Measurements from ENCODE around the gene CDX1.

The CDX1 gene

DNA sequence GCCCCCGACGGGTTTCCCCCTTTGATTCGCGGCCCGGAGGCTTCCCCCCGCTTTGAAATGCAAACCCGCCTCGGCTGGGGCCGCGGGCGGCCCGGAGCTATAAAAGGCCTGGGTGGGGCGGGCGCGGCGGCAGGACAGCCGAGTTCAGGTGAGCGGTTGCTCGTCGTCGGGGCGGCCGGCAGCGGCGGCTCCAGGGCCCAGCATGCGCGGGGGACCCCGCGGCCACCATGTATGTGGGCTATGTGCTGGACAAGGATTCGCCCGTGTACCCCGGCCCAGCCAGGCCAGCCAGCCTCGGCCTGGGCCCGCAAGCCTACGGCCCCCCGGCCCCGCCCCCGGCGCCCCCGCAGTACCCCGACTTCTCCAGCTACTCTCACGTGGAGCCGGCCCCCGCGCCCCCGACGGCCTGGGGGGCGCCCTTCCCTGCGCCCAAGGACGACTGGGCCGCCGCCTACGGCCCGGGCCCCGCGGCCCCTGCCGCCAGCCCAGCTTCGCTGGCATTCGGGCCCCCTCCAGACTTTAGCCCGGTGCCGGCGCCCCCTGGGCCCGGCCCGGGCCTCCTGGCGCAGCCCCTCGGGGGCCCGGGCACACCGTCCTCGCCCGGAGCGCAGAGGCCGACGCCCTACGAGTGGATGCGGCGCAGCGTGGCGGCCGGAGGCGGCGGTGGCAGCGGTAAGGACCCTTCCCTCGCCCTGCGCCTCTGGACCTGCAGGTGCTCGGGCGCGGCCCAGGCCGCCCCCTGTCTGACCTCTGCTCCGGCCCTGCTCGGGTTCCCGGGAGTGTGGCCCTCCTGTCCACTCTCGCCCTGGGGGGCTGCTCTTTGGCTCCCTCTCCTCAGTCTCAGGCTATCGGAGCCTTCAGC, at the start of gene CDX1:
Gene CDX1 (plus strand): TSS at position 129 of the 862 bp plus-strand sequence. CDS start 99 bp downstream, at position 228.
- H3K27me3 ChIP-seq (ENCODE audit: control insufficient read depth in 2 of 2, insufficient read depth in 2 of 2, low read length in 2 of 2) = peaks cover 0 to 2% of the 10 kb centered on the region in 2 donors
- no peaks in the 10 kb centered on the region for H3K9me3 ChIP-seq (ENCODE audit: control insufficient read depth in 2 of 2, low read length in 2 of 2)
- H3K27ac ChIP-seq (ENCODE audit: low read depth in 2 of 2, low read length in 2 of 2) = peak within 1 kb of the TSS; percentile 95 to 97
- H3K36me3 ChIP-seq (ENCODE audit: control insufficient read depth in 2 of 2, insufficient read depth in 2 of 2, low read length in 2 of 2) = peaks cover 11 to 19% of the 10 kb centered on the region in 2 donors
- peaks cover 43 to 64% of the 10 kb centered on the region in 2 donors for H3K4me1 ChIP-seq (ENCODE audit: control insufficient read depth in 2 of 2, insufficient read depth in 2 of 2, low read length in 2 of 2)
- peak within 1 kb of the TSS; percentile 75 to 91 for H3K4me3 ChIP-seq (ENCODE audit: low read length in 2 of 2)
- peak within 1 kb of the TSS; percentile 93 to 96 for H3K9ac ChIP-seq (ENCODE audit: low read depth in 1 of 2, low read length in 2 of 2)

DNA sequence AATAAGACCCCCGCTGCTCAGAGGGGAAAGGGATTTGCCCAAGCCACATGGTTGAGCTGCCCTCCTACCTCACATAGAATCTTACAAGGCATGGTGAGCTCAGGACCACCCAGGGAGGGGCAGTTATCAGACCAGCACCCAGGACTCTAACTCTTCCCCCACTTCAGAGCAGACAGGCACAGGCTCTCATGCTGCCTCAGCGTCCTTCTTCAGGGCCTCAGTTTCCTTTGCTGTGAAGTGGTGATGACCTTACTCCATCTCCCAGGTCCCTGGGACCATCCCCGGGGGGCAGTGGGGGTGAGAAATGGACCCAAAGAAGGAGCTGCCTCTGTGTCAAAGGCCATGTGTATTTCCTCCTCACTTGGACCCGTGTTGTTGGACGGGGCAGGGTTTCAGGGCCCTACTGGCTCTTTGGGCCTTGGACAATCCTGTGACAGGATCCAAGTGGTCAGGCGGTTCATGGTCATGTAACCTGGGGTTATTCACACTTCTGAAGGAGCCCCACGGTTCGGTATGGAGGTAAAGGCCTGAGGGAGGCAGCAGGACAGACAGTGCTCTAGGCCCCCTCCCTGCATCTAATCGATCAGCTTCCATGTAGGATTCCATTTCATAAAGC, 48.5 kb upstream of the CDX1 start:
- Histone ChIP-seq H3K4me3 (ENCODE audit: low read length in 2 of 2) (no peak overlapping the region), H3K4me1 (ENCODE audit: control insufficient read depth in 2 of 2, insufficient read depth in 2 of 2, low read length in 2 of 2) (peaks cover 12 to 13% of the 10 kb centered on the region in 2 donors), H3K36me3 (ENCODE audit: control insufficient read depth in 2 of 2, insufficient read depth in 2 of 2, low read length in 2 of 2) (peaks cover 0 to 10% of the 10 kb centered on the region in 2 donors), H3K27me3 (ENCODE audit: control insufficient read depth in 2 of 2, insufficient read depth in 2 of 2, low read length in 2 of 2) (no peaks in the 10 kb centered on the region), H3K9me3 (ENCODE audit: control insufficient read depth in 2 of 2, low read length in 2 of 2) (no peaks in the 10 kb centered on the region), H3K9ac (ENCODE audit: low read depth in 1 of 2, low read length in 2 of 2) (no peak overlapping the region), H3K27ac (ENCODE audit: low read depth in 2 of 2, low read length in 2 of 2) (no peak overlapping the region)

DNA sequence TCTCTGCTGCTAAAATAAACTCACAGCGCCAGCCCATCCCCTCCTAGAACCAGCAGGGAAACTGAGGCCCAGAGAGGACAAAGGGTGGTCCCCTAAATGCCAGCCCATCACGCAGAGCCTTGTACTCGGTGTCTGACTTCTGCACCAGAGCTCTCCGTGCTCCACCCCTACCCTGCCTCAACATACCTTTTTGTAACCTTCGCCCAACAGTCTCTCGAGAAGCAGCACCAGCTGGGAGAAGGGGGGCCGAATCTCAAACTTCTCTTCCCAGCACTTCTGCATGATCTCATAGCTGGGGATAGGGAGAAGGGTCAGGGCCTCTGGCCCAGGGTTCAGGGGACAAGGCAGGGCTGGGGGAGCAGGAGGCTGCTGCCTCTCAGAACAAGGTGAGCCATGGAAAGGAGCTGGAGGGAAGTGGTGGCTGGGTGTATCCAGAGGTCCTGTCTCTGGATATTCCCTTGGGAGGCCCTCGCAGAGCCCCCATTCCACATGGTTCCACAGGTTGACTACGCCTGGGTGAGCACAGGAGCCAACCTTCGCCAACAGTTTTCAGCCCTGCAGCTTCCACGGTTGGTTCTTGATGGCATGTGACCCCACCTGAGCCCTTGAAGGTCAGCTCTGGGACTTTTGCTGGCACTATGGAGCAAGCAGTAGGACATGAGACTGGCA, 47.9 kb upstream of the CDX1 start:
- H3K4me3 ChIP-seq (ENCODE audit: low read length in 2 of 2) = no peak overlapping the region
- H3K27ac ChIP-seq (ENCODE audit: low read depth in 2 of 2, low read length in 2 of 2) = no peak overlapping the region
- peaks cover 0 to 11% of the 10 kb centered on the region in 2 donors for H3K36me3 ChIP-seq (ENCODE audit: control insufficient read depth in 2 of 2, insufficient read depth in 2 of 2, low read length in 2 of 2)
- no peak overlapping the region for H3K9ac ChIP-seq (ENCODE audit: low read depth in 1 of 2, low read length in 2 of 2)
- peaks cover 11 to 12% of the 10 kb centered on the region in 2 donors for H3K4me1 ChIP-seq (ENCODE audit: control insufficient read depth in 2 of 2, insufficient read depth in 2 of 2, low read length in 2 of 2)
- no peaks in the 10 kb centered on the region for H3K27me3 ChIP-seq (ENCODE audit: control insufficient read depth in 2 of 2, insufficient read depth in 2 of 2, low read length in 2 of 2)
- H3K9me3 ChIP-seq (ENCODE audit: control insufficient read depth in 2 of 2, low read length in 2 of 2) = no peaks in the 10 kb centered on the region

DNA sequence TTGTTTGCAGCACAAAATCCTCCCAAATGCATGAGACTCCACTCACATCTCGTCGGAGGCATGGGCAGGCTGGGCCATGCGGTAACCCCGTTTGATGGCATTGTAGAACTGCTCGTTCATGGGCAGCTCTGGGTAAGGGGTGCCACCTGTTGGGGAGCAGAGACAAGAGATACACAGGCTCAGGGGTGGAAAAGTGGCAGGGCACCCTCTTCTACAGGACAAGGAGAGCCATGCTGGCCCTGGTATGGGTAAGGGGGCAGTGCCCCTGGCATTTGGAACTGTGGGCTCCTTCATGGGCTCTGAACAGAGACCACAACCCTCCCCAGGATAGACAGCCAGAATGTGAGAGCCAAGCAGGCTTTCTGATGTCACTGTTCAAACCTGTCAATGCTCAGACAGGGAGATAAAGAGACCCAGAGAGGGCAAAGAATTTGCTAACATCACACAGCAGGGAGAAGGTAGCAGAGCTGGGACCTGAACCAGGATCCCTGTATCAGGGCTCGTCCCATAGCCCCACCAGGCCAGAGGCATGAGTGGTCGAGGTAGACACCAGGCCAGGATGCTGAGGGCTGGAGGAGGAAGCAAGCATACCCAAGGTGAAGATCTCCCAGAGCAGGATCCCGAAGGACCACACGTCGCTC, 47.0 kb upstream of the CDX1 start:
- Histone ChIP-seq H3K27me3 (ENCODE audit: control insufficient read depth in 2 of 2, insufficient read depth in 2 of 2, low read length in 2 of 2) (no peaks in the 10 kb centered on the region), H3K9me3 (ENCODE audit: control insufficient read depth in 2 of 2, low read length in 2 of 2) (no peaks in the 10 kb centered on the region), H3K36me3 (ENCODE audit: control insufficient read depth in 2 of 2, insufficient read depth in 2 of 2, low read length in 2 of 2) (peaks cover 0 to 11% of the 10 kb centered on the region in 2 donors), H3K4me3 (ENCODE audit: low read length in 2 of 2) (no peak overlapping the region), H3K9ac (ENCODE audit: low read depth in 1 of 2, low read length in 2 of 2) (no peak overlapping the region), H3K27ac (ENCODE audit: low read depth in 2 of 2, low read length in 2 of 2) (no peak overlapping the region), H3K4me1 (ENCODE audit: control insufficient read depth in 2 of 2, insufficient read depth in 2 of 2, low read length in 2 of 2) (peaks cover 11 to 12% of the 10 kb centered on the region in 2 donors)

DNA sequence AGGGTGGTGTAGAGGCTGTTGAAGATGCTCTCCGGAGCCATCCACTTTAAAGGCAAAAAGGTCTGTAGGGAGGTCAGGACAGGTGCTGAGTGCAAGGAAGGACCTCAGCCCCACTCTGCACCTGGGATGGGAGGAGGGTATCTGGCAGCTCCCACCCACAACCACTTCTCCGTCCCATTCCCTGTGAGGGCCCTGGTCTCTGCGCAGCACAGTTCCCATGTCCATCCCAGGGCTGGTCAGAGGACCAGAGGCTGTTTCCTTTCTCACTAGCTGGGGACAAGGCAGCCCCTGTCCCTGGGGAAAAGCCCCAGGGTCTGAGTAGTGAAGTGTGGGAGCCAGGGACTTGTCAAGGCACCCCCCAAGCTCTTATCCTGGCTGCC, 46.5 kb upstream of the CDX1 start:
- Histone ChIP-seq H3K9ac (ENCODE audit: low read depth in 1 of 2, low read length in 2 of 2) (no peak overlapping the region), H3K27me3 (ENCODE audit: control insufficient read depth in 2 of 2, insufficient read depth in 2 of 2, low read length in 2 of 2) (no peaks in the 10 kb centered on the region), H3K27ac (ENCODE audit: low read depth in 2 of 2, low read length in 2 of 2) (no peak overlapping the region), H3K9me3 (ENCODE audit: control insufficient read depth in 2 of 2, low read length in 2 of 2) (no peaks in the 10 kb centered on the region), H3K36me3 (ENCODE audit: control insufficient read depth in 2 of 2, insufficient read depth in 2 of 2, low read length in 2 of 2) (peaks cover 0 to 11% of the 10 kb centered on the region in 2 donors), H3K4me3 (ENCODE audit: low read length in 2 of 2) (no peak overlapping the region), H3K4me1 (ENCODE audit: control insufficient read depth in 2 of 2, insufficient read depth in 2 of 2, low read length in 2 of 2) (peaks cover 11 to 12% of the 10 kb centered on the region in 2 donors)

DNA sequence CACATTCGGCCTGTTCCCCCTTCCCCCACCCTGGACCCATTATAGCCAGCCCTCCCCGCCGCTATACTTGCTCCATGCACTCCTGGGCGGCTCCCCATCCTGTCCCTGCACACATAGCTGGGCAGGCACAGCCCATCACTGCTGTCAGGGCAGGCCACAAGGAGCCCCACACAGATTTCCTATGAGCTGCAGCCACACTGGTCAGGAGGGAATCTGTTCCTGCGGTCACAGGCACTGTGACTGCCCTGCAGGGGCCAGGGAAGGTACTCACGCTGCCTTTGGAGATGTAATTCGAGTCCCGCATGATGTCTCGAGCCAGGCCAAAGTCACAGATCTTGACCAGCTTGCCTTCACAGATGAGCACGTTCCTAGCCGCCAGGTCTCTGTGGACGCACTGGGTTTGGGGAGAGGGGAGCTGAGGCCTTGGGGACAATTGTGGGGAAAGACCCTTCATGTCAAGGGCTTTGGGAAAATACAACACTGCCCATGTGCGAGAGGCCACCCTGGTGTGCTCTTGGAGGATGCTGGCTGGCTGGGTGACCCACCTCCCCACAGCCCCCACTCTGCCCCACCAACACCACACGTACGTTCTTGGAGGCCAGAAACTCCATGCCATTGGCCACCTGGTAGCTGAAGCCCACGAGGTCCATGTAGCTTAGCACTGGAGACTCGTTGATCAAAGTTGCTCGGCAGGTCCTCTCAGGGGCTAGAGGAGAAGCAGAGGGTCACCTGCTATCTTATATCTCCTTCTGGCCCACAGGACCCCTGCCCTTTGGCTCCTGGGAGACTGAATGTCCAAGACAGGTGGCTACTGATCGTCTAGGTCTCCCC, 45.7 kb upstream of the CDX1 start:
- H3K4me1 ChIP-seq (ENCODE audit: control insufficient read depth in 2 of 2, insufficient read depth in 2 of 2, low read length in 2 of 2) = peaks cover 11 to 12% of the 10 kb centered on the region in 2 donors
- no peak overlapping the region for H3K9ac ChIP-seq (ENCODE audit: low read depth in 1 of 2, low read length in 2 of 2)
- no peaks in the 10 kb centered on the region for H3K9me3 ChIP-seq (ENCODE audit: control insufficient read depth in 2 of 2, low read length in 2 of 2)
- no peak overlapping the region for H3K4me3 ChIP-seq (ENCODE audit: low read length in 2 of 2)
- no peak overlapping the region for H3K27ac ChIP-seq (ENCODE audit: low read depth in 2 of 2, low read length in 2 of 2)
- H3K27me3 ChIP-seq (ENCODE audit: control insufficient read depth in 2 of 2, insufficient read depth in 2 of 2, low read length in 2 of 2) = no peaks in the 10 kb centered on the region
- H3K36me3 ChIP-seq (ENCODE audit: control insufficient read depth in 2 of 2, insufficient read depth in 2 of 2, low read length in 2 of 2) = peaks cover 0 to 11% of the 10 kb centered on the region in 2 donors

DNA sequence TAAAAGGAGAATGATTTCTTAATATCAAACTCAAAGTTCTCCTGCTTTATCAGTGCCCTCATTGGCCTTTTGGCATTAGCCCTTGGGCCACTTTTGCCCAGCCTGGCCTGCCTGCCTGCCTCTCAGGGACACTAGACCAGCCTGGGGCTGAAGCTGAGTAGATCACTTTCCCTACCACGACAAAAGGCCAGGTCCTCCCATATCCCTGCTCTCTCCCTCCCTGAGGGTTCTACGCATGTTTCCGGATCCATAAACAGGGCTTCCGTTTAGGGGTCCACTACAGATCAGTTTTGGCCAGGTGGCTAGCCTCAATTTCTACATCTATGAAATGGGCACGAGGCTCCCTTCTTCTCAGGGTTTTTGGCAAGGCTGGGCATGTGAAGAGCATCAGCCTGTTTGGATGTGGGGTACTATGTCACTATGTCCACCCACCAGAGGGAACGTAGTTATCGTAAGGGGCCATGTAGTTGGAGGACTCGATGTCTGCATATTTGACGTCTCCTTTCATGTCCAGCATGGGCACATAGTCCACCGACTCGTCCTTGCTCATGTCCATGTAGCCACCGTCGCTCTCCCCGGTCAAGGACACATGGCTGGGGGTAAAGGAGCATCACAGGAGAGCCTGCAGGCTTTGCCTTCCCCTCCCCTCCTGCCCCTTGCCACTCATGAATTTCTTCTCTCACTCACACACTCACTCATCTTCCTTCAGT, 45.0 kb upstream of the CDX1 start:
- Histone ChIP-seq H3K9ac (ENCODE audit: low read depth in 1 of 2, low read length in 2 of 2) (no peak overlapping the region), H3K36me3 (ENCODE audit: control insufficient read depth in 2 of 2, insufficient read depth in 2 of 2, low read length in 2 of 2) (peaks cover 0 to 11% of the 10 kb centered on the region in 2 donors), H3K9me3 (ENCODE audit: control insufficient read depth in 2 of 2, low read length in 2 of 2) (no peaks in the 10 kb centered on the region), H3K4me3 (ENCODE audit: low read length in 2 of 2) (no peak overlapping the region), H3K27me3 (ENCODE audit: control insufficient read depth in 2 of 2, insufficient read depth in 2 of 2, low read length in 2 of 2) (no peaks in the 10 kb centered on the region), H3K27ac (ENCODE audit: low read depth in 2 of 2, low read length in 2 of 2) (peak overlapping the region; percentile 47 to 49), H3K4me1 (ENCODE audit: control insufficient read depth in 2 of 2, insufficient read depth in 2 of 2, low read length in 2 of 2) (peaks cover 11 to 12% of the 10 kb centered on the region in 2 donors)

DNA sequence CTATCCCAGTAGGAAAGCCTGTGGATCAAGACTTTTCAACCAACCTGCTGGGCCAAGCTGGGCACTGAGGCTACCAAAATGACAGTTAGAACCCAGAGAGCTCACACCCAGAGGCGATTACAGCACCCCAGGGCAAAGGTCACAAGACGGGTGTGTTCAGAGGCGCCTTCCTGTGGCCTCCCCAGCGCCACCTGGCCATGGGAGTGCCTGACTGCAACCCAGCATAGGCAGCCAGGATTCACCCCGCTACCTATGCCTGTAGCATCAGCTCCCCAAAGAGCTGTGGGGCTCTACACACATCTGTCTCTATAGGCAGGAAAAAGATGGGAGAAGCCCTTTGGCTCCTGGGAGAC, 44.4 kb upstream of the CDX1 start:
- Histone ChIP-seq H3K9me3 (ENCODE audit: control insufficient read depth in 2 of 2, low read length in 2 of 2) (no peaks in the 10 kb centered on the region), H3K27me3 (ENCODE audit: control insufficient read depth in 2 of 2, insufficient read depth in 2 of 2, low read length in 2 of 2) (no peaks in the 10 kb centered on the region), H3K9ac (ENCODE audit: low read depth in 1 of 2, low read length in 2 of 2) (peak overlapping the region in 1 of 2 donors; percentile 15), H3K27ac (ENCODE audit: low read depth in 2 of 2, low read length in 2 of 2) (peak overlapping the region; percentile 47 to 49), H3K4me1 (ENCODE audit: control insufficient read depth in 2 of 2, insufficient read depth in 2 of 2, low read length in 2 of 2) (peaks cover 11 to 12% of the 10 kb centered on the region in 2 donors), H3K4me3 (ENCODE audit: low read length in 2 of 2) (no peak overlapping the region), H3K36me3 (ENCODE audit: control insufficient read depth in 2 of 2, insufficient read depth in 2 of 2, low read length in 2 of 2) (peaks cover 0 to 11% of the 10 kb centered on the region in 2 donors)

Measured in mucosa of rectum (tissue), 2 donors.